Islet precursor cell (in vitro differentiated cells): ENCODE measurements around the gene NEURL3.

Experiments
- DNase-seq: peaks from one replicate; pipeline ENCODE4 v3.0.0-alpha.2; 2018

Gene NEURL3

GRCh38 chr2:96527286-96528005 lies 22.3 kb upstream of the NEURL3 start:
- no peak for DNase-seq

- no peak for DNase-seq
Measured at GRCh38 chr2:96526615-96527285, 21.6 kb upstream of the NEURL3 start.

DNA sequence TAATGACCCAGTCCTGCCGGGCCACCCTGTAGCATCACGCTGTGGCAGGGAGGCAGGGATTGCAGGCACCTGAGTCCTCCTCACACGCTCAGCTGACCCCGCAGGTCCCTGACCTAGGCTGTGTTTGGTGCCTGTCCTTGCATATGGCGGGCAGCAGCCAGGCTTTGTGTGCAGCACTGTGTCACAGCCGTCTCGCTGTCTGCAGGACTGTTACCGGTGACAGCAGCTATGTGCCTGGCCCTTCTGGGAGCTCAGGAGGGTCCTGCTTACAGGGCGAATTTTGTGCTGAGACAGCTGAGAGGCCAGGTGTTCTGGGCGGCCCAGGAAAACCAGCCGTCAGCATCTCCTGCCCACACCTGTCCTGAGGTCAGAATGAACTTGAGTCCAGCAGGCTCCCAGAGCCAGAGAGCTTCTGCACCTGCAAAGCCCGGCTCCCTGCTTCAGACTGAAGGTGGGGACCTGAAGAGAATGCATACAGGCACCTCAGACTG lies 21.0 kb upstream of the NEURL3 start:
- no peak for DNase-seq

DNA sequence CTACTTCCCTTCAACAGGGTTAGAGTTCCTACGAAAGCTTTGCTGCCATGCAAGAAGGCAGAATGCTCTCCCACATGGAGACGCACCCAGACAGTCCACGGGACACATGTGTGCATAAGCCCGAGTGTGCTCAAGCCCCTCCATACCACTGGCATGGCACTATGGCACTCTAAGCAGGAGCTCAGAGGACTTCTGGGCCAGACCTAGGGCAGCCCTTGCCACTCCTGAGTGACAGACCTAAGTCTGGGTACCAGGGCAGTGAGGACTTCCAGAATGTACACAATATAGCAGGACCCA lies 20.0 kb upstream of the NEURL3 start:
- no peak for DNase-seq

- DNase-seq, result no peak
Measured at GRCh38 chr2:96524482-96525210, 19.5 kb upstream of the NEURL3 start.

DNA sequence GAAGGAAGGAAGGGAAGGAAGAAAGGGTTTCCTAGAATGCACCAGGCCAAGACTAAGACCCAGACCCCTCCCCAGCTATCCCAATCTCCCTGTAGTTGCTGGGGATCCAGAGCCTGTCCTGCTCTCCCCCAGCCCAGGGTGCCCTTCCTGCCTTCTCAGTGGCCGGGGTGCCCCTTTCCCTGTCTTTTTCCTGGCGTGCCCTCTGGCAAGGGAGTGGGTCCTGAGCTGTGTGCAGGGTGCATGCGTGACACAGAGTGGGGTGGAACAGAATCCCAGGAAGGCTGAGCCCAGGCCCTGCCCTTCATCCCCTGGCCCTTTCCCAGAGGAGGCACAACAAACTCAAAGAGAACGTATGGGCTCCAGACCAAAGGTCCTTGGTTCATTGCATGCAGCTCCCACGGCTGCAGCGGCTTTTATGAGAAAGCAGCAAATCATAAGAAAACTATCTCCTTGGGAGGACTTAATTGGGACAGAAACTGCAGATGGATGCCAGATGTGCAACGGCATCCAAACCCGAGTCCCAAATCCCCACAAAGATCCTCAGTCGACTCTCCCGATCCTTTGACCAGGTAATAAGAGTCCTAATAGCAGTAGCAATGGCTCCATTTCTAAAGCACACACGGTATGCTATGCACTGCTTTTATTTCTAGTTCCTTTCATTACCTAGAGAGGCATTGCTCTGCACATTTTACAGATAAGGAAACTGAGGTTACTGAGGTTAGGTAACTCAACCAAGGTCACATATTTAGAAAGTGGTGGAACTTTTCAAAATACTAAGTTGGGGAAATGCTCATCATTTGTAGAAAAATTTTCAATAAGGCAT lies 18.7 kb upstream of the NEURL3 start:
- no peak for DNase-seq

DNA sequence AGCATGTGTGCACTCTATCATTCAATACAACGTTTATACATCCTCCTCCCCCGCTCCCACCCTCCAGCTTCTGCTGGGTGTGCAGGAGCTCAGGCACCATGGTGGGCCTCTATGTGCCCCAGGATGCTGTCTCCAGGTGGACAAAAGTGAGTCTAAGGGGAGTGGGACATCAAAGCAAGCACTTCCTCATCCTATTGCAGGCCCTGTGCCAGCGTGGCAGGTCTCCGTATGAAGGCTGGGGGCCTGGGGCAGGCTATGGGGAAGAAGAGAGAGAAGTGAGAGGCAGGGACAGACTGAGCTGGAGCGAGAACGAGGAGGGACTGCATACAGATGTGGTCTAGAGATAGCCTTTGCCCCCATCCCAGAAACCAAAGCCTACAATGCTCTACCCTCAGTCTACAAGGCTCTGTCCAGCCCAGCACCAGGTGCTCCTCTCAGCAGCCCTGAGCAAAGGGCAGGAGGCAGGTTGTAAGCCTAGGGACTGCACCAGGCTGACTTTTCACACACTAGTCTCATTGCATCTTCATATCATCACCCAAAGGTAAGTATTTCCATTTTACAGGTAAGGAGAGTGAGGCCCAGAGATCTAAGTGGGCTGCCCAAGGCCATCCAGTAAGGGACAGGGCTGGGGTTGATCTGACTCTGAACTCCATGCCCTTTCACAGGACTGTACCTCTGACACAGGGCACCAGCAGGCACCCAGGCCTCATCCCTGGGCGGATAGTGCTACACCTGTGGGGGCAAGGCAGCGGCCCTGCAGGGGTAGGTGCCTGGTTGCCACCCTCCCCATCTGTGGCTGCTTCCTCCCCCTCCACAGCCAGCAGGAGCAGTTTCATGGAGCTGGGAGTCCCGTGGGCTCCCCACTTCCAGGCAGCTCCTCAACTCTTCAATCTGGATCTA lies 17.4 kb upstream of the NEURL3 start:
- DNase-seq, result no peak

DNA sequence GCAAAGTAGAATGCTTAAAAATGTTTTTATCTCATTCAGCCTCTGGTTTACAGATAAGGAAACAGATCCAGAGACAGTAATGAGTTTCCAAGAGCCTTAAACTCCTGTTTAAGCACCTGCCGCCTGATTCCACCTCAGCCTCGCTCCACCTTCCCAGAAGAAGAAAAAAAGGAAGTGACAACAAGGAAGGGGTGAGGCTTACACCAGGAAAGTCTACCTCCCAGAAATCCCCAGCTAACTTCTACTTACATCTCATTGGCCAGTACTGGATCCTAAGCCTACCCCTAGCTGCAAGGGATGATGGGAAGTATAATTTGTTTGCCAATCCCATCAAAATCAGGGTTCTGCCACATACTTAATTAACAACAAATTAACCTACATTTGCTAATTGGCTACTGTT lies 16.1 kb upstream of the NEURL3 start:
- DNase-seq, result no peak

- DNase-seq, result no peak
Measured at GRCh38 chr2:96520697-96521096, 15.5 kb upstream of the NEURL3 start.

DNA sequence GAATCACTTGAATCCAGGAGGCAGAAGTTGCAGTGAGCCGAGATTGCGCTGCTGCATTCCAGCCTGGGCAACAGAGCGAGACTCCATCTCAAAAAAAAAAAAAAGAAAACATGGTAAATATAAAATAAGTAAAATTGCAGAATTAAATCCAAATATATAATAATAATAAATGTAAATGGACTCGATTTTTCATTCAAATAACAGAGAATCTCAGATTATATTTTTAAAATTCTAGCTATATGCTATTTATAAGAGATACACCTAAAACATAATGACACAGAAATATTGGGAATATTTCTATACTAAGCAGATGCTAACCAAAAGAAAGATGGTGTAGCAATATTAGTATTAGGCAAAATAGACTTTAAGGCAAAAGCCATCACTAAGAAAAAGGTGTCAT lies 15.1 kb upstream of the NEURL3 start:
- DNase-seq, result no peak

- DNase-seq, result no peak
Measured at GRCh38 chr2:96517079-96517478, 11.9 kb upstream of the NEURL3 start.

DNA sequence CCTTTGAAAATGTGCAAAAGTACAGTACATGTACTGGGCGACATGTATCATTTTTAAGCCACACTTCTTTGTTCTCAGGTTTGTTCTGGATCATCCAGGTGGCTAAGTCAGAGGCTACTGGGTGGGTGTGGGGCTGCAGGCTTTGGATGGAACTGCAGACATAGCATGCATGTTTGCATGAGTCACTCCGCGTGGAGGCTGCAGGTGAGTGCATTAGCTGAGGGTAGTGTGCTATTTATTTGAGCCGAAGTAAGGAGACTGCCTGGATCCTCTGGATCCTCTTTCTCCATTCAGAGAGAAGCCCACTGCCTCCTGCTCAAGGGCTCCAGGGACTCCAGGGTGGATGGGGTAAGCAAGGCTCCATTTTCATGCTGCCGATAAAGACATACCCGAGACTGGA lies 9.4 kb upstream of the NEURL3 start:
- DNase-seq, result peak; percentile 85

DNA sequence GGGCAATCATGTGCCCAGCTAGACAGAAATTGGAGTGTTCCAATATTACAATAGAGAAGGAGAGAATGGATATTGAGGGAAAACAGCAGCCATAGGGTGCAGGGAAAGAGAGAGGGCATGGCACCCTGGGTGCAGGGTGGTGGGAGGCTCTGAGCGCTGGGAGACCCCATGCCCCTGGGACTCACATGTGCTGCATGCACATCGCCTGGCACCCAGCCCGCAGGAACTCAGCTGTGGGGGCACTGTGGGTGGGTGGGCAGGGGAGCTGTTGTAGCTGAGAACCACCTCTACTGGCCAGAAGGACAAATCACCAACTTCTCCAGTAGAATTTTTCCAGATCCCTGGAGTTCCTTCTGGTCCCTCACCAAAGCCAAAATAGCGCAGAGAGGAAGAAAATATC lies 7.2 kb upstream of the NEURL3 start:
- no peak for DNase-seq

GRCh38 chr2:96511851-96512250 lies 6.7 kb upstream of the NEURL3 start:
- no peak for DNase-seq

GRCh38 chr2:96510931-96511595 lies 5.9 kb upstream of the NEURL3 start:
- DNase-seq, result no peak

GRCh38 chr2:96509847-96510230 lies 4.7 kb upstream of the NEURL3 start:
- DNase-seq, result no peak

- DNase-seq, result peak; percentile 96
Measured at GRCh38 chr2:96509114-96509846, 4.1 kb upstream of the NEURL3 start.

- DNase-seq, result peak; percentile 49
Measured at GRCh38 chr2:96508521-96509113, 3.5 kb upstream of the NEURL3 start.

DNA sequence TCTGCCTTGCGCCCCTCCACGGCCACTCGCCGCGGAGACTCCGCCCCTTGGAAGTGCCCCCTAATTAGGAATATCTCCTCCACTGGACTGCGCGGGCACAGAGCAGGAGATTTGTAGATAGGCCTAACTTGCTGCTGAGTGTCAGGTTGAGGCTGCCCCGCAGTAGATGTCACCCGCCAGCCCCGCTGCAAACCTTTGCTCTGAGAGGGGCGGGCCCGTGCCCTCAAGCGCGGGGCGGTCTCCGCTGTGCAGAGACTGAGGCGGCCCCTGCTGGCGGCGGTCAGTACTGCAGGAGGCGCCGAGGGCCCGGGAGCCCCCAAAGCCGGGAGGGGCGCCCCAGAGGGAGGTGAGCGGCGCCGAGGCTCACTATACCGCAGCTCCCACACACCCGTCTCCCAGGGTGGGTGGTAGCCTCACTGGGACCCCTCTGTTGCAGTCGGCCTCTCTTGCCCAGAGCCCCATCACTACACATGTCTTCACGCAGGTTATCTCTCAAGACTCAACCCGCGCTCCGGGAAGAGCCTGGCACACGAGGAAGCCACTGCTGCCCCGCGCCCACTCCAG lies 2.9 kb upstream of the NEURL3 start:
- DNase-seq, result peak; percentile 81

DNA sequence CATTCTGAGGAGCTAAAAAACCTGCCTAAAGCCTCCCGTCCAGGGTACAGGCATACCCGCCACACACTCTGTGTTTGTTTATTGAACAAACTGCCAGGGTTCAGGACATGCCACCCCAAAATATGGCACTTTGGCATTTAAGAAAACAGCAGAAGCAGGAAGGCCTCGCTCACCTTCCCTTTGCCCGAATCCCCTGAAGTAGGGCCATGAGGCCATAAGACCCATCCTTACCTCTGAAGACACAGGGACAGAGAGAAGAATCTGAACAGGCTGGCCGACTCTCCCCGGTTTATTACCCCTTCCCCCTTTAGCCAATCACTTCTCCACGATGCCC lies 1.7 kb upstream of the NEURL3 start:
- no peak for DNase-seq
